ENCODE data around the gene BFSP1.

DNA sequence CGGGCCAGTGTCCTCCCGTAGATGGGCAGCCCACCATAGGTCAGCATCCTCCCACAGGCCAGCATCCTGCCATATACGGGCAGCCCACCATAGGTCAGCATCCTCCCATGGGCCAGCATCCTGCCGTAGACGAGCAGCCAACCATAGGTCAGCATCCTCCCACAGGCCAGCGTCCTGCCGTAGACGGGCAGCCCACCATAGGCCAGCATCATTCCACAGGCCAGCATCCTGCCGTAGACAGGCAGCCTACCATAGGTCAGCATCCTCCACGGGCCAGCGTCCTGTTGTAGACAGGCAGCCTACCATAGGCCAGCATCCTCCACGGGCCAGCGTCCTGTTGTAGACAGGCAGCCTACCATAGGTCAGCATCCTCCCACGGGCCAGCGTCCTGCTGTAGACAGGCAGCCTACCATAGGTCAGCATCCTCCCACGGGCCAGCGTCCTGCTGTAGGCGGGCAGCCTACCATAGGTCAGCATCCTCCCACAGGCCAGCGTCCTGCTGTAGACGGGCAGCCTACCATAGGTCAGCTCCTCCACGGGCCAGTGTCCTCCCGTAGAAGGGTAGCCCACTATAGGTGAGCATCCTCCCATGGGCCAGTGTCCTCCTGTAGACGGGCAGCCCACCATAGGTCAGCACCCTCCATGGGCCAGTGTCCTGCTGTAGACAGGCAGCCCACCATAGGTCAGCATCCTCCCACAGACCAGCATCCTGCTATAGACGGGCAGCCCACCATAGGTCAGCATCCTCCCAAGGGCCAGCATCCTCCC, 62.9 kb downstream of the BFSP1 start:
- TF ChIP-seq, protein P1, sequence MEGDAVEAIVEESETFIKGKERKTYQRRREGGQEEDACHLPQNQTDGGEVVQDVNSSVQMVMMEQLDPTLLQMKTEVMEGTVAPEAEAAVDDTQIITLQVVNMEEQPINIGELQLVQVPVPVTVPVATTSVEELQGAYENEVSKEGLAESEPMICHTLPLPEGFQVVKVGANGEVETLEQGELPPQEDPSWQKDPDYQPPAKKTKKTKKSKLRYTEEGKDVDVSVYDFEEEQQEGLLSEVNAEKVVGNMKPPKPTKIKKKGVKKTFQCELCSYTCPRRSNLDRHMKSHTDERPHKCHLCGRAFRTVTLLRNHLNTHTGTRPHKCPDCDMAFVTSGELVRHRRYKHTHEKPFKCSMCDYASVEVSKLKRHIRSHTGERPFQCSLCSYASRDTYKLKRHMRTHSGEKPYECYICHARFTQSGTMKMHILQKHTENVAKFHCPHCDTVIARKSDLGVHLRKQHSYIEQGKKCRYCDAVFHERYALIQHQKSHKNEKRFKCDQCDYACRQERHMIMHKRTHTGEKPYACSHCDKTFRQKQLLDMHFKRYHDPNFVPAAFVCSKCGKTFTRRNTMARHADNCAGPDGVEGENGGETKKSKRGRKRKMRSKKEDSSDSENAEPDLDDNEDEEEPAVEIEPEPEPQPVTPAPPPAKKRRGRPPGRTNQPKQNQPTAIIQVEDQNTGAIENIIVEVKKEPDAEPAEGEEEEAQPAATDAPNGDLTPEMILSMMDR (IDR thresholded peaks at IDR 0.05): no peak
- no peak for TF ChIP-seq EP300 (IDR thresholded peaks at IDR 0.05)
- no peak for TF ChIP-seq POLR2A (IDR thresholded peaks at IDR 0.05)
